ELF-1 (cell line): Measurements from ENCODE around the gene TMOD1.
A peak's percentile ranks its signal among the peaks of the same experiment; 100 is the strongest.

ENCODE experiments used
- DNase-seq: peaks from one replicate; pipeline ENCODE4 v3.0.0-alpha.2; 2016; ENCODE audit warnings: low read depth, low spot score

The TMOD1 gene

GRCh38 chr9:97517331-97518089, 16.0 kb downstream of the TMOD1 start:
- no peak for DNase-seq

DNA sequence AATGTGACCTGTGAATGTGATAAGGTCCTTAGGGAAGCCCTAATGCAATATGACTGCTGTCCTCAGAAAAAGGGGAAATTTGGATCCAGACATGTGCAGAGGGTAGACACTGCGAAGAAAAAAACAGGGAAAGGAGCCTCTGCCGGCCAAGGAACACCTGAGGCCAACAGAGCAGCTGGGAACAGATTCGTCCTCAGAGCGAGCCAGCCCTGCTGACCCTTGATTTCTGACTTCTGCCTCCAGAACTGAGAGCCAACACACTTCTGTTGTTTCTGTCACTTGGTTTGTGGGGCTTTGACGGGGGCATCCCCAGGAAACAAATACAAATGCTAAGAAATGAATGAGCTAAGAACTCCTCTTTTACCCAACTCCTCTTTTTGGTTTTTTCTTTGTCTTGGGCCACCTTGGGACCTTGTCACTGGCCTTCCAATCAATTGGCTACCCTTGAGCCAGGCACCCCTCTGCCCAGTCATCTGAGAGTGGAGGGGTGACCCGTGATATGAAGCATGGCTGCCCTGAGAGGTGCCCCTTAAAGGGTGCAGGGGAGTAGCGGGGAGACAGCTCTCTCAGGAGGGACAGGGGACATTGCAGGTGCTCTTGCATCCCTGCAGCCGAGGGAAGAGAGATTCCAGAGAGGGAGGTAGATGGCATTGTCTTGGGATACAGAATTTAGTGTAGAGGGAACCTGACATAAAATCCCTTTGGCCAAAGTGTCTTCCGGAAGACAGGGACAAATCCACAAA, 16.9 kb downstream of the TMOD1 start:
- DNase-seq: no peak

- DNase-seq: no peak
Measured at GRCh38 chr9:97518909-97519307, 17.4 kb downstream of the TMOD1 start.

- no peak for DNase-seq
Measured at GRCh38 chr9:97519441-97519970, 18.0 kb downstream of the TMOD1 start.

- no peak for DNase-seq
Measured at GRCh38 chr9:97521576-97522333, 20.3 kb downstream of the TMOD1 start.

GRCh38 chr9:97524424-97524823, 23.0 kb downstream of the TMOD1 start:
- no peak for DNase-seq

GRCh38 chr9:97525451-97525850, 24.0 kb downstream of the TMOD1 start:
- no peak for DNase-seq

DNA sequence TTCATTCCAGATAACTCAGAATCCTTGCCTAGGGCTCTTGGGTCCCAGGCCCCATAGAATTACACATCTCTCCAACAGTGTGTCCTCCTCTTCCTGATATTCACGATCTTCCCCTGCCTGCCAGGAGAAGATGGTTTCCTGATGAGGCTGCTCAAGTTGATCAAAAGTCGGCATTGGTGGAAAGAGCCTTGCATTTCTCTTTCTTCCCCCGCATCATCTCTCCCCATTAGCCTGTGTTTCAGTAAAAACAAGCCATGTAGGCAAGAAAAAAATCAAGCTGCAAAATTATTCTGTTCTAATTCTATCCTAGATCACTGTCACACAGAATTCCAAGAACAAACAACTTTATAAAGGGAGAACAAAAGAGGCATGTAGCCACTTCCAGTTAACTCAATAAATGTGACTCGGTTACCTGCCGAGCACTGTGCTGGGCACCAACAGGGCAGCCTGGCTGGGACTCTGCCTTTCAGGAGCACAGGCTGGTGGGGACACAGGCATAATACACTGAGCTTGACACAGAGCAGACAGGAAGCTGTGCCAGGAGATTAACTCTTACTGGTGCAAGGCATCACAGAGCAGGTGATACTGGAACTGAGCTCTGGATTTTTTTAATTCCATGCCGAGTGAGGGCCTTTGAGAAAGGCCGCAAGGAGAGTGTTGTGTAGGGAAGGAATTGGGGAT, 25.6 kb downstream of the TMOD1 start:
- no peak for DNase-seq

DNA sequence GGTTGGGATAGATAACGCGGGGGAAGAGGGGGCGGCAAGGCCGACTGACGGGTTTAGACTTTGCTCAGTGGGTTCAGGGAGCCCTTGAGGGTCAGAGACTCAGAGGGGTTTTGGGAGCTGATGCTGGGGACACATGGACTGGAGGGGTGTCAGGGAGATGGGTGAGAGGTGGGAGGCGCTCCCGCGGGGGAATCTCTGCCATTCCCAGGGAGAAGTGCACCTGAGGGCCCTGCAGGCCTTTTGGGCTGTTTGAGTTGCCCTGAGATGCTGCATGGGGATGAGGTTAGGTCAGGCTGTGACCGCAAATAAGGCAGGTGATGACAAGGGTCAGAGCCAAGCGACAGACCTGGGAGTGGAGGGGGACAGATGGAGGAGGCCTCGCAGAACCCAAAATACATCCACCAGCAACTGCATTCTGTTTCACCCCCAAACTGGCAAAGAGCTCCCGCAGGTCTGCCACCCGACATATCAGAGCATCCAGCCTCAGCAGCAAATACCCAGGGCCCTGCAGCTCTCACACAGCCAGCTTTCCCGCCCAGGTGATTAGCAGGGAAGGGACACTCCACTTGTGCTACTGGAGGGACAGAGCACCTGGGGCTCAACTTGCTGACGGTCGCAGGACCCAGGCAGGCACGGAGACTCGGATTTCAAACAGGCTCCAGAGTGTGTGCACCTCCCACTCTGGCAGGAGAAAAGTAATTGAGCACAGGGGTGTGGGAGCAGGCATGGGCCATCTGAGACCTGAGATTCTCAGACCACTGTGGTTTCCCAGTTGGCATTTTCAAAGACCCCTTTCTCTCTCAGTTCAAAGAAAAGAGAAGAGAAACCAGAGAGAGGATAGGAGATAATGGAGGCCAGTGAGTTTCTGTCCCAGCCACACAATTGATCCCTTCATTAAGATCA, 26.4 kb downstream of the TMOD1 start:
- peak; percentile 83 for DNase-seq

DNA sequence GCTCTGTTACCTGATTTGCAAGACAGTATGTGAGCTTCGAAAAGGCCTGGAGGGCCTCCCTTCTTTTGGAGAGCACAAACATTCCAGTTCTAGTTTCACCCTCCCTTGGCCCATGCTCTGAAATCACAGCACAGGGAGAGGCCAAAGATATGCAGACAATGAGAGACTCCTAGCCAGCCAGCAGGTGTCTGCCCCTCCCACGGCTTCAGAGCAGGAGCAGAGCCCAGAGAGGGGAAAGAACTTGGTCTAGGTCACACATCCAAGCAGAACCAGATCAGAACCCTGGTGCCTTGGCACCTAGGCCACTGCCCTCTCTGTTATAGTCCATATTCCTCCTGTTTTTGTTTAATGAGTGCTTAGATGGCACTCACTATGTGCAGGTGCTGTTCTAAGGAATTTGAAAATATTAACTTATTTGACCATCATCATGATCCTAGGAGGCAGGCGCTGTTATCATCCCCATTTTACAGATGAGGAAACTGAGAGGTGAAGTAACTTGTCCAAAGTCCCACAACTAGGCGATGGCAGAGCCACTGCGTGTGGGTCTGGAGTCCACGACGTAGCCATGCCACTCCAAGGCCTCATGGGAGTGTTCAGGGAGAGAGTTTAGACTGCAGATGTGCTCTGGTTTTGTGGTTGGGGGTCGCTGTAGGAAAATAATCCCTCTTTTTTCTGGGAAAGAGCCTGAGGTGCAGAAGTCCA, 27.2 kb downstream of the TMOD1 start:
- peak; percentile 94 for DNase-seq

- no peak for DNase-seq
Measured at GRCh38 chr9:97529363-97530076, 28.1 kb downstream of the TMOD1 start.

GRCh38 chr9:97531888-97532376, 30.5 kb downstream of the TMOD1 start:
- DNase-seq: no peak

DNA sequence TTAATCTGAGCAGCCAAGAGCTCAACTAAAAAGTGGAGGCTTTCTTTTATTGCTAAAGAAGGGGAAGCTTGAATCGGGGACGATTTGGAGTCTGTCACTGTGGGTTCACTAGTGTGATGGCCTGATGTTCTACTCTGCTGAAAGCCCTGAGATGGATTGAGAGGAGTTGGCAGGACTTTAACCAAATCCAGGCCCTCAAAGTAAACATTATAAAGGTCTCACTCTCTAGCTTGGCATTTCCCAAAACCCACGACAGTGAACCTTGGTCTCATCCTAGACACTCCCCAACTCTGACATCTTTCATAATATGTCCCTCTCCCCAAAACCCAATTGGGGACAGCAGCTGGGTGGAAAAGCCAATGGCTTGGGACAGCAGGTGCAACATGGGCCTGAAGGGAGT, 32.7 kb downstream of the TMOD1 start:
- DNase-seq: no peak

- no peak for DNase-seq
Measured at GRCh38 chr9:97534961-97535594, 33.6 kb downstream of the TMOD1 start.

- no peak for DNase-seq
Measured at GRCh38 chr9:97535771-97536170, 34.3 kb downstream of the TMOD1 start.

- DNase-seq: no peak
Measured at GRCh38 chr9:97536480-97536879, 35.0 kb downstream of the TMOD1 start.

GRCh38 chr9:97543561-97543960, 42.1 kb downstream of the TMOD1 start:
- no peak for DNase-seq

- DNase-seq: no peak
Measured at GRCh38 chr9:97545486-97545885, 44.0 kb downstream of the TMOD1 start.
